Omental fat pad (tissue), 4 donors: ENCODE data around the gene PRKCE. TPM values are rescaled to one million over a fixed set of nuclear protein-coding genes. Genes with fewer than 3 reads are reported as not detected.

Experiments
- ATAC-seq: fragments of 150-250 bp; one replicate; pipeline ENCODE4 v1.9.1; 2016; ENCODE audit warnings: mild to moderate bottlenecking, moderate library complexity; ENCODE audit not compliant: low FRiP score
- DNase-seq: peaks from one replicate; pipeline ENCODE4 v3.0.0-alpha.2; 2019; ENCODE audit warnings: low spot score
- CTCF ChIP-seq, 3 donors: fragments of 450-650 bp; IDR thresholded peaks; one replicate each; pipeline ENCODE4 v1.5.1; 2016 to 2017; ENCODE audit warnings: antibody characterized with exemption in 3 of 3, mild to moderate bottlenecking in 3 of 3, moderate library complexity in 2 of 3
- total RNA-seq, 4 donors: library from RNA; depleted of rRNA; stranded (reverse); fragments of >200 nt; gene quantifications; one replicate each; pipeline ENCODE4 v1.1.0, GENCODE V29; 2016

PRKCE gene
- total RNA-seq, 4 donors from 2014 or later: 8.8 to 24.3 (median 14.0) TPM

GRCh38 chr2:45629971-45630370 is 21.5 kb upstream of the PRKCE start:
- no peak for TF ChIP-seq CTCF (IDR thresholded peaks at IDR 0.05)
- DNase-seq: no peak
- no peak for ATAC-seq

DNA sequence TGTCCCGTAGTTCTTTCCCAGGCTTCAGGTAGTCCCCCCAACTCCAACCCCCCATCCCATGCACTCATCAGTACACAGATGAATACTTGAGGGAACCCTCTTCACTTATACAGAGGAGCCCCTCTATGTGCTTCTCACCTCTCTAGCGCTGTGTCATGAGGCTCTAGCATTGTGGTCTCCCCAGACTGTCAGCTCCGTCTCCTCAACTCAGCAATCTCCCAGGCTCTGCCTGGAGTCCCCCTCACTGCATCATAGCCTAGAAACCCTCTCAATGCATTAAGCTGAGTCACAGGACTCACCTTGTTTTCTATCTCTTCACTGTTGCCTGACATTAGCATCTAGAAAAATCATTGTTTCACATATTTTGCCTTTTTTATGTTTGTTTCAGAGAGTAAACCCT is 20.2 kb upstream of the PRKCE start:
- ATAC-seq: no peak
- DNase-seq: no peak
- no peak for TF ChIP-seq CTCF (IDR thresholded peaks at IDR 0.05)

DNA sequence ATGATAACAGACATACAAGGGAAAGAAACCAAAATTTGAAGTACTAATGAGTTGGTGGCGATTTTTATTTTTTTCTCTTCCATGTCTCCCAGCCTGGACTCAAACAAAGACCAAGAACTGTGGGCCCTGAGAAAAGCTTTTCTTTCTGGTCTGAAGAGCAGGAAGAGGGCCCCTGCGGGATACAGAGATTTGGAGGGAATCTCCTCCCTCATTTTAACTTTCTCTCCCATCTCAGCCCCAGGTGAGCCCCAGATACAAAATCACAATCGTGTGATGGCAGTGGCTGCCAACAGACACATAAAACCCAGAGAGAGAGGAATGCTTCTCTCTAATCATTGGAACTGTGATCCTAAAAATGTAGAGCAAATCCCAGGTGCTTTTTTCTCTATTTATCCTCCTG is 19.5 kb upstream of the PRKCE start:
- TF ChIP-seq CTCF (IDR thresholded peaks at IDR 0.05): no peak
- no peak for ATAC-seq

GRCh38 chr2:45634223-45634622 is 17.3 kb upstream of the PRKCE start:
- TF ChIP-seq CTCF (IDR thresholded peaks at IDR 0.05): no peak
- no peak for DNase-seq
- no peak for ATAC-seq

More for the DNA sequence above, 19.5 kb upstream of the PRKCE start:
- no peak for DNase-seq

DNA sequence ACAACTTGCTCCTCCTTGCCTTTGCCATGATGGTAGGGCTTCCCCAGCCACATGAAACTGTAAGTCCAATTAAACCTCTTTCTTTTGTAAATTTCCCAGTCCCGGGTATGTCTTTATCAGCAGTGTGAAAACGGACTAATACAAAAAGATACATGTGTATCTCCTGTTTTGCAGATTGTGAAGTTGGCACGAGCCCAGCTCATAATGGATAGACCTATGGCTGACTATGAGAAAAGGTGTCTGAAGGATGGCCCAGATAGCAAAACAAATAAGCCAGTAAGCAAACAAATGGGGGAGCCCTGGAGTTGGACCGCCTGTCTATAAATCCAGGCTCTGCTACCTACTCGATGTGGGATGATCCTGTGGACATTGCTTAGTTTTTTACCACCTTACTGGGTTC is 15.5 kb upstream of the PRKCE start:
- ATAC-seq (no peak), DNase-seq (no peak)

DNA sequence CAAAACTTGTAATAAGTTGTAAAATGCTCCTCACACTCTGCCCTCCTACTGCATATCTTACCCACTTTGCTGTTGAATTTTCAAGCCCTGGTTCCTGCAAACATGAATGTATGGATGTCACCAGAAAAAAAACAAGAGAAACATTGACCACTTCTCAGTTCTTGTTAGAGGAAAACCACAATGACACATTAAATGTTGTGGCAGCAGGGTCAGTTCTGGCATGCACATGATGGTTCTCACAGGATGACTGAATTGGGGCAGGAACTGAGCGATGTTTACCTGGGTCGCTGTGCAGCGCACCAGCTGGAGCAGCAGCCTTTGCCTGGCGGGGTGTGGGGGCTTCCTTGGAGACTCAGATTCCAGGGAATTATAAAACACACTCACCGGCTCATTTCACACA is 14.0 kb upstream of the PRKCE start:
- no peak for DNase-seq
- no peak for ATAC-seq
- no peak for TF ChIP-seq CTCF (IDR thresholded peaks at IDR 0.05)

More for the DNA sequence above, 15.5 kb upstream of the PRKCE start:
- TF ChIP-seq CTCF (IDR thresholded peaks at IDR 0.05): no peak

- ATAC-seq: no peak
- TF ChIP-seq CTCF (IDR thresholded peaks at IDR 0.05): no peak
- DNase-seq: no peak
These were observed 10.9 kb upstream of the PRKCE start for GRCh38 chr2:45640576-45640975.
